GM12891 (cell line): Measurements from ENCODE around the gene FFAR1.
"Not testable (repeated sequence)": the region's sequence is repeated elsewhere in the genome, so short reads cannot be mapped to it uniquely, and the experiment has no call there.

Experiments used
- DNase-seq: peaks from one replicate; pipeline ENCODE4 v3.0.0; 2011; ENCODE audit warnings: low spot score; ENCODE audit not compliant: insufficient read length
- FAIRE-seq: peaks from 2 replicates; lab custom pipeline; 2011; peaks lifted over from hg19 to GRCh38; lab: Jason Lieb, UNC
- PAX5 ChIP-seq: IDR thresholded peaks from 2 replicates; pipeline ENCODE4 v1.6.1; 2011; ENCODE audit warnings: low read length, moderate library complexity, mild to moderate bottlenecking; ENCODE audit not compliant: insufficient read depth, severe bottlenecking
- POLR2A ChIP-seq: IDR thresholded peaks from 2 replicates; pipeline ENCODE4 v1.6.1; 2011; ENCODE audit warnings: low read depth, low read length, control low read depth
- POLR2AphosphoS5 ChIP-seq: IDR thresholded peaks from 2 replicates; pipeline ENCODE4 v1.6.1; 2011; ENCODE audit warnings: low read depth, low read length, control low read depth
- POU2F2 ChIP-seq: IDR thresholded peaks from 2 replicates; pipeline ENCODE4 v1.6.1; 2011; ENCODE audit warnings: low read depth, mild to moderate bottlenecking, control low read depth, low read length, moderate library complexity
- SPI1 ChIP-seq: IDR thresholded peaks from 2 replicates; pipeline ENCODE4 v1.6.1; 2011; ENCODE audit warnings: low read depth, low read length, control low read depth
- TAF1 ChIP-seq: IDR thresholded peaks from 2 replicates; pipeline ENCODE4 v1.6.1; 2011; ENCODE audit warnings: low read depth, low read length, control low read depth

FFAR1 gene

DNA sequence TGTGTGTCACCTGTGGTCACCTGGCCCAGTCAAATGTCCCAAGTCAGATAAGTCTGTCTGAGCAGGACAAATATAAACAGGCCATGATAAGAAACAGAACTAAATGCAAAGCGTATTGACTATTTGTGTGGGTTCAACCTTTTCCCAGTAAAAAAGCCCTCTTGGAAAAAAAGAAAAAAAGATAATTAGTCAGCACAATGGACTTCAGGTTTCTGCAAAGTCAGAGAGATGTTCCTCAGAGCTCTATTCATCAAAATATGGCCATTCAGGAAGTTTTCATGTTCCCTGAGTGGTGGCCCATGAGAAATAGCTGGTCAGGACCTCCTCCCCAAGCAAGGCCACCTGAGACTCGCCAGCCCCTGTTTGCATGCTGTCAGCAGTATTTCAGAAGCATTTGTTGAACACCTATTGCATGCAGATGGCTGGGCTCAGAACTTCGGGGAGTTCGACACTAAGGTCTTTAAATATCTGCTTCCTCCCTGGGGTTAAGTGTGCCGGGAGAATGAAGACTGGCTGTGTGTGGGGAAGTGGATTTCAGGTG, 13.2 kb downstream of the FFAR1 start:
- DNase-seq, result no peak
- no peak for TF ChIP-seq TAF1
- no peak for TF ChIP-seq POU2F2
- no peak for TF ChIP-seq POLR2AphosphoS5
- TF ChIP-seq POLR2A, result no peak
- TF ChIP-seq PAX5, result no peak
- no peak for TF ChIP-seq SPI1
- no peak for FAIRE-seq

- FAIRE-seq (peak; percentile 26), DNase-seq (no peak)
- TF ChIP-seq TAF1, result no peak
- TF ChIP-seq POU2F2, result no peak
- no peak for TF ChIP-seq PAX5
- TF ChIP-seq SPI1, result no peak
- no peak for TF ChIP-seq POLR2AphosphoS5
- TF ChIP-seq POLR2A, result no peak
These were observed 14.7 kb downstream of the FFAR1 start for GRCh38 chr19:35362261-35363000.

GRCh38 chr19:35363001-35363590, 15.4 kb downstream of the FFAR1 start:
- no peak for FAIRE-seq
- TF ChIP-seq SPI1 (no peak), POU2F2 (no peak), TAF1 (no peak), POLR2AphosphoS5 (no peak), POLR2A (no peak), PAX5 (no peak)
- no peak for DNase-seq

DNA sequence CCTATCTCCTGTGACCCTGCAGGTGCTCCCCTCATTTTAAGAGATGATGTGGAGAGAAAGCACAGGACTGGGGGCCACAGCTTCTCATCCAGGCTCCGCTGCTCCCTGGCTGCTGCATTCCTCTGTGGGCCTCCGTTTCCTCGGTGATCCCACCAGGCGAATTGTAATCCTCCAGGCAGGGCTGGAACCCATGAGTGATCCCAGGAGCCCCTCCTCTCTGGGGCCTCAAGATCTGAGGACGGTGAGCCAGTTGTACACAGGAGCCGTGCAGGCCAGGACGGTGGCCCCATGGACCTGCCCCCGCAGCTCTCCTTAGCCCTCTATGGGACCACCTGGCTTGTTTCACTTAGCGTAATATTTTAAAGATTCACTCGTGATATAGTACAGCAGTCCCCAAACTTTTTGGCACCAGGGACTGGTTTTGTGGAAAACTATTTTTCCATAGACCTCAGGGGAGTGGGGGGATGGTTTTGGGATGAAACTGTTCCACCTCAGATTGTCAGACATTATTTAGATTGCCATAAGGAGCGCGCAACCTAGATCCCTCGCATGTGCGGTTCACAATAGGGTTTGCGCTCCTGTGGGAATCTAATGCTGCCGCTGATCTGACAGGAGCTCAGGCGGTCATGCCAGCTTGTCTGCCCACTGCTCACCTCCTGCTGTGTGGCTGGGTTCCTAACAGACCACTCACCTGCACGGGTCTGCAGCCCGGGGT, 16.2 kb downstream of the FFAR1 start:
- DNase-seq, result no peak
- TF ChIP-seq PAX5, result no peak
- no peak for TF ChIP-seq POU2F2
- no peak for TF ChIP-seq POLR2A
- TF ChIP-seq POLR2AphosphoS5, result no peak
- TF ChIP-seq SPI1, result no peak
- TF ChIP-seq TAF1, result no peak
- no peak for FAIRE-seq

DNA sequence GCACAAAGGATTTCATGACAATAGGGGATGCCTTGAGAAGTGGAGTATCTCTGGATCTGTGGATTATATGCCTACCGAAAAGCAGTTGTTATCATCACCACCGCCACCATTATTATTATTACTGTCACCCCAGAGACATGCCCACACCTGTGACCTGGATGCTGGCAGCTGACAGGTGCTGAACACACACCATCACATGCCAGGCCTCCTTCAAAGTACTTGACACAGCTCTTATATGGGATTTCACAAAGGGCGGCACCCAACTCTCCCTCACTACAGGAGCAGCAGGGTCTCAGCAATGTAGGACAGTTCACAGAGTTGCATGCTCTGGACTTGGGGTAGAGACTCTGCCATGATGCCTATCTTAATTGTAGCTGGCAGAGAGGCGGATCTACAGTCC, 17.6 kb downstream of the FFAR1 start:
- DNase-seq (no peak), FAIRE-seq (no peak)
- TF ChIP-seq POU2F2, result no peak
- TF ChIP-seq SPI1, result no peak
- TF ChIP-seq TAF1, result no peak
- TF ChIP-seq PAX5, result no peak
- no peak for TF ChIP-seq POLR2A
- TF ChIP-seq POLR2AphosphoS5, result no peak

DNA sequence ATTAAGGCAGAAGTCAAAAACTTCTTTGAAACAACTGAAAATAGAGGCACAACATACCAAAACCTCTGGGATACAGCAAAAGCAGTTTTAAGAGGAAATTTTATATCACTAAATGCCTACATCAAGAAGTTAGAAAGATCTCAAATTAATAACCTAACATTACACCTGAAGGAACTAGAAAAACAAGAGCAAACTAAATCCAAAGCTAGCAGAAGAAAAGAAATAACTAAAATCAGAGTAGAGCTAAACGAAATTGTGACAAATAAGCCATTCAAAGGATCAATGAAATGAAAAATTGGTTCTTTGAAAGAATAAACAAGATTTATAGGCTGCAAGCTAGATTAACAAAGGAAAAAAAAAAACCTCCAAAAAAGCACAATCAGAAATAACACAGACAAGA, 20.7 kb downstream of the FFAR1 start:
- no peak for TF ChIP-seq SPI1
- no peak for TF ChIP-seq TAF1
- no peak for TF ChIP-seq POLR2AphosphoS5
- TF ChIP-seq POU2F2, result no peak
- TF ChIP-seq PAX5, result no peak
- TF ChIP-seq POLR2A, result no peak
- DNase-seq (no peak), FAIRE-seq (no peak)

GRCh38 chr19:35369522-35369921, 21.8 kb downstream of the FFAR1 start:
- DNase-seq (no peak), FAIRE-seq (no peak)
- TF ChIP-seq SPI1 (peak; percentile 5; the same call in 1 of the 2 replicates), POLR2AphosphoS5 (no peak)

DNA sequence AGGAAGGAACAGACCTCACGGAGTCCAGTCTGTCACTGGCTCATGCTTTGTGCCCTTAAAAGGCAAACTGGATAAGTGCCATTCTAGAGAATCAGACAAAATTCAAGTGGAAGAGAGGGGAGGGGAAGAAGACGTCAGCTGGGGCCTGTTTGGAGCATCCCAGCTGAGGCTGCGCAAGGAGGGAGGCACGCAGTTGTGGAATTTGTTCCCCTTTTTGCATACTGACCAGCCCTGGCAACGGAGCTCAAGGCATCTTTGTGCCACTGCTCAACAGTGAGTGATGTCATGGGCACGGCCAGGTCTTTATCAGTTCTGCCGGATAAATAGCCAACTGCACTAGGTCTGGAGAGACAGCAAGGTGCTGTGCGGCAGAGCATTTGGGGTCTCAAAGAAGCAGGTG, 23.0 kb downstream of the FFAR1 start, which contains the start of gene GPR42:
TSS of gene GPR42 (plus strand) at position 347 of the 400 bp plus-strand sequence. CDS start 292 bp downstream, outside the sequence.
- no peak for TF ChIP-seq SPI1
- no peak for TF ChIP-seq POLR2AphosphoS5
- TF ChIP-seq PAX5, result no peak
- no peak for TF ChIP-seq POLR2A
- no peak for TF ChIP-seq TAF1
- TF ChIP-seq POU2F2, result no peak
- DNase-seq (no peak), FAIRE-seq (no peak)

DNA sequence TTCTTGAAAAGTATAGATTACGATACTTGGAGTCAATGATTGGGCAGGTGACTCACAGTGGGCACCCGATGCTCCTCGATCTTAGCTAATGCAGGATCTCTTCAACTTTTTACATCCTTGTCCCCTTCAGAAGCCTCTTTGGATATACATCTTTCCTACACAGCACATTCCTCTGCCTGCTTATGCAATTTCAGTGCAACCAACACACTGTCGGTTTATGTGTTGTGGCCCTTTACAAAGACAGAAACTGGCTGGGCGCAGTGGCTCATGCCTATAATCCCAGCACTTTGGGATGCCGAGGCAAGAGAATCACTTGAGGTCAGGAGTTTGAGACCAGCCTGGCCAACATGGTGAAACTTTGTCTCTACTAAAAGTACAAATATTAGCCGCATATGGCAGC, 25.8 kb downstream of the FFAR1 start:
- FAIRE-seq (no peak), DNase-seq (no peak)
- TF ChIP-seq POLR2AphosphoS5, result no peak
- TF ChIP-seq SPI1, result no peak
- TF ChIP-seq POLR2A, result no peak
- no peak for TF ChIP-seq POU2F2
- TF ChIP-seq PAX5, result no peak
- no peak for TF ChIP-seq TAF1

GRCh38 chr19:35374031-35374430, 26.3 kb downstream of the FFAR1 start:
- not testable (repeated sequence) for FAIRE-seq

More at GRCh38 chr19:35374031-35374430, 26.3 kb downstream of the FFAR1 start:
- not testable (repeated sequence) for DNase-seq
